ENCODE results near the gene RRAGA.
"Not testable (repeated sequence)": the region's sequence is repeated elsewhere in the genome, so short reads cannot be mapped to it uniquely, and the experiment has no call there.

The RRAGA gene

DNA sequence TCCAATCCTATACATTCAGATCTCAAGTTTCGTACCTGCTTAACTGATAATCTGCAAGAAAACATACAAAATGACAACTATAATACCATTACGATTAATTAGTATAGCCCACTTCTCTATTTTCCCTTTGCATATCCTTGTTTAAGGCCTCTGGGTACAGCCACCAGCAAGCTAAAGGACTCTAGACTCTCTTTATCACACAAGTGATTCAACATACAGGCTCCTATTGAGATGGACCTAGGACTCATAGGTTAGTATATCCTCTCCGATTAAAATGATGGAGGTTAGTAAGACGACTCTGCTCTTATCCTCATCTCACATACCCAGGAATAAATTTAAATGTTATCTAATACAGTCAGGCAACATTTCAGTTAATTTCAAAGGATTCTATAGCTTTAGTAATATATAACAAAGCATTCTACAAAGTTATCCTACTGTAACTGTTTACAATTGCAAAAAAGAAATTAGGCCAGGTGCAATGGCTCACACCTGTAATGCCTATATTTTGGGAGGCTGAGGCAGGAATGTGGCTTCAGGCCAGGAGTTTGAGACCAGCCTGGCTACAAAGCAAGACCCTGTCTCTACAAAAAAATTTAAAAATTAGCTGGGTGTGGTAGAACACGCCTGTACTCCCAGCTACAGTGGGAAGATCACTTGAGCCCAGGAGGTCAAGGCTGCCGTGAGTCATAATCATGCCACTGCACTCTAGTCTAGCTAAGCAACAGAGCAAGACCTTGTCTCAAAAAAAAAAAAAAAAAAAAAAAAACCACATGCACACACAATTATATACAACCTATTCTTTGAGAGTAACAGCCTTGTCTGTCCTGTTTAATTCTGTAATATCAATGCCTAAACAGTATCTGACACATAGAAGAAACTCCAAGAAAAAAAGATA lies 38.1 kb downstream of the RRAGA start:
- DNase-seq = no peak

DNA sequence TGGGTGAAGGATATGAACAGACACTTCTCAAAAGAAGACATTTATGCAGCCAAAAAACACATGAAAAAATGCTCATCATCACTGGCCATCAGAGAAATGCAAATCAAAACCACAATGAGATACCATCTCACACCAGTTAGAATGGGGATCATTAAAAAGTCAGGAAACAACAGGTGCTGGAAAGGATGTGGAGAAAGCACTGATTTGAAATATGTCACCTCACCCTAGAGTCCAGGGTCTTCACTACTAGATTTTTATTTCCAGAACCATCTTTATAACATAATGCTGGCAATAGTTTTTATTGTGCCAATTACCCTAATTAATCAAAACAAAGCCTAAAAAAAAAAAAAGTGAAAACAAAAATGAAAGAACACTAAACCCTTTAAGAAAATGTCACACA lies 48.2 kb downstream of the RRAGA start:
- DNase-seq = not testable (repeated sequence)

Measured in retina (tissue), 1 donor.